GM19468 (cell line): Measurements from ENCODE around the gene CNKSR1.

Experiments
- ATAC-seq: cut with Tn5 transposase; IDR thresholded peaks from one replicate; pipeline ENCODE4 v1.9.1; 2021; ENCODE audit warnings: mild to moderate bottlenecking, moderate library complexity, moderate number of reproducible peaks; ENCODE audit not compliant: unreplicated experiment; ENCODE audit errors: extremely low read depth

CNKSR1 gene, protein sequence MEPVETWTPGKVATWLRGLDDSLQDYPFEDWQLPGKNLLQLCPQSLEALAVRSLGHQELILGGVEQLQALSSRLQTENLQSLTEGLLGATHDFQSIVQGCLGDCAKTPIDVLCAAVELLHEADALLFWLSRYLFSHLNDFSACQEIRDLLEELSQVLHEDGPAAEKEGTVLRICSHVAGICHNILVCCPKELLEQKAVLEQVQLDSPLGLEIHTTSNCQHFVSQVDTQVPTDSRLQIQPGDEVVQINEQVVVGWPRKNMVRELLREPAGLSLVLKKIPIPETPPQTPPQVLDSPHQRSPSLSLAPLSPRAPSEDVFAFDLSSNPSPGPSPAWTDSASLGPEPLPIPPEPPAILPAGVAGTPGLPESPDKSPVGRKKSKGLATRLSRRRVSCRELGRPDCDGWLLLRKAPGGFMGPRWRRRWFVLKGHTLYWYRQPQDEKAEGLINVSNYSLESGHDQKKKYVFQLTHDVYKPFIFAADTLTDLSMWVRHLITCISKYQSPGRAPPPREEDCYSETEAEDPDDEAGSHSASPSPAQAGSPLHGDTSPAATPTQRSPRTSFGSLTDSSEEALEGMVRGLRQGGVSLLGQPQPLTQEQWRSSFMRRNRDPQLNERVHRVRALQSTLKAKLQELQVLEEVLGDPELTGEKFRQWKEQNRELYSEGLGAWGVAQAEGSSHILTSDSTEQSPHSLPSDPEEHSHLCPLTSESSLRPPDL

DNA sequence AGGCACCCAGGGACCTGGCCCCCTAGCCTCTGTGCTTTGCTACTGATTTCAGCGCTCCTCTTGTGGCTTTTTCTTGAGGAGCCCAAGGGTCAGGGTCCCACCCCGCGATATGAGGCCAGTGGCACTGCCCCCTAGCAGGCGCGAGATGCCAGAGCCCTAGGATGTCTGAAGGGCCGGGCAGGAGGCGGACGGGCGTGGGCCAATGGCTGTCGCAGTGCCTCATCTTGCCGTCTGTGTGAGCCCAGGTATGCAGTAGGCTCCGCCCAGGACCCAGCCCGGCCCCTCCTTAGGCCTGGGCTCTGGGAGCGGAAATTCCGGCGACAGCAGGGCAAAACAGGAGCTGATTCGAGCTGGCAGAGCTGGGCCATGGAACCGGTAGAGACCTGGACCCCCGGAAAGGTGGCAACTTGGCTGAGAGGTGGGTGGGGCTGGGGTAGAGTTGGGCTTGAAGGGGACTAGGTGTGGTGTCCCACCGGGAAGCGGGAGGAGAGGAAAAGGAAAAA, at the start of gene CNKSR1:
Gene CNKSR1 (plus strand): TSS at position 310 of the 503 bp plus-strand sequence. CDS start 57 bp downstream, at position 367.
- ATAC-seq, result no peak

- ATAC-seq, result no peak
Measured at GRCh38 chr1:26129778-26130177, 47.5 kb upstream of the CNKSR1 start.

- ATAC-seq, result no peak
Measured at GRCh38 chr1:26130695-26131094, 46.6 kb upstream of the CNKSR1 start.

DNA sequence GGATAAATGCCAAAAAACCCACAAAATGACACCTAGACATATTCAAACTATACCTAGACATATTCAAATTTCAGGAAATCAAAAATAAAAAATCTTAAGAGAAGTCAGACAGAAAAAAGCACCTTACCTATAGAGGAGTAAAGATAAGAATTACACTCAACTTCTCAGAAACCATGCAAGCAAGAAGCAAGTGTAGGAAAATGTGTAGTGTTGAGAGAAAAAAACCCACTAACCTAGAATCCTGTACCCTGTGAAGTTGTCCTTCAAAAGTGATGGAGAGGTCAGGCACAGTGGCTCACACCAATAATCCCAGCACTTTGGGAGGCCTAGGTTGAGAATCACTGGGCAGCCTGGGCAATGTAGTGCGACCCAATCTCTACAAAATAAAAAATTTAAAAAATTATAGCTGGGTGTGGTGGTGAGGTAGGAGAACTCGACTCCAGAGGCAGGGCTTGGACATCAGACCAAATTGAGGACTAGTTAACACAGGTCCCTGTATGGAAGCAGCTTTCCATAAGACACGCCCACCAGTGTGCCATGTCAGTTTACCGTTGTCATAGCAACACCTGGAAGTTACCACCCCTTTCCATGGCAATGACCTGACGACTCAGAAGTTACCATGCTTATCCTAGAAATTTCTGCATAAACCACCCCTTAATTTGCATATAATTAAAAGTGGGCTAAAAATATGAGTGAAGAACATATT, 45.0 kb upstream of the CNKSR1 start:
- no peak for ATAC-seq

GRCh38 chr1:26132834-26133167, 44.5 kb upstream of the CNKSR1 start:
- no peak for ATAC-seq

- no peak for ATAC-seq
Measured at GRCh38 chr1:26134466-26134865, 42.8 kb upstream of the CNKSR1 start.

- ATAC-seq, result no peak
Measured at GRCh38 chr1:26138974-26139558, 38.2 kb upstream of the CNKSR1 start.

- ATAC-seq, result no peak
Measured at GRCh38 chr1:26142159-26142558, 35.1 kb upstream of the CNKSR1 start.

GRCh38 chr1:26145041-26145959, 32.0 kb upstream of the CNKSR1 start:
- no peak for ATAC-seq

DNA sequence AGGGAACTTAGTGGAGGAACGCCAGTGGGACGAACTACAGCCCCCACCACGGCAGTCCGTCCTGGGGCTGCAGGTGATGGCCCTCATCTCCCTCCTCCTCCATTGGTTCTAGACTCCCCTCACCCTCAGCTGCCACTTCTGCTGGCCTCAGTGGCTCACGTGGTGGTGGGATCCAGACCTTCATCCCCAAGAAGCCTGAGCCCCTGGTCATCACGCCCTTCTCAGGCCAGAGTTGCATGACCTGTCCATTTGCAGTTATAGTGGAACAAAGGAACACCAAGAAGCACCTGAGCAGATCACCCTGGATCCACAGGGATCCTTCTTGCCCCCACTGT, 31.4 kb upstream of the CNKSR1 start:
- ATAC-seq, result no peak

GRCh38 chr1:26148887-26149286, 28.4 kb upstream of the CNKSR1 start:
- no peak for ATAC-seq

GRCh38 chr1:26153966-26154532, 23.2 kb upstream of the CNKSR1 start:
- ATAC-seq, result no peak

- no peak for ATAC-seq
Measured at GRCh38 chr1:26154750-26155149, 22.5 kb upstream of the CNKSR1 start.

DNA sequence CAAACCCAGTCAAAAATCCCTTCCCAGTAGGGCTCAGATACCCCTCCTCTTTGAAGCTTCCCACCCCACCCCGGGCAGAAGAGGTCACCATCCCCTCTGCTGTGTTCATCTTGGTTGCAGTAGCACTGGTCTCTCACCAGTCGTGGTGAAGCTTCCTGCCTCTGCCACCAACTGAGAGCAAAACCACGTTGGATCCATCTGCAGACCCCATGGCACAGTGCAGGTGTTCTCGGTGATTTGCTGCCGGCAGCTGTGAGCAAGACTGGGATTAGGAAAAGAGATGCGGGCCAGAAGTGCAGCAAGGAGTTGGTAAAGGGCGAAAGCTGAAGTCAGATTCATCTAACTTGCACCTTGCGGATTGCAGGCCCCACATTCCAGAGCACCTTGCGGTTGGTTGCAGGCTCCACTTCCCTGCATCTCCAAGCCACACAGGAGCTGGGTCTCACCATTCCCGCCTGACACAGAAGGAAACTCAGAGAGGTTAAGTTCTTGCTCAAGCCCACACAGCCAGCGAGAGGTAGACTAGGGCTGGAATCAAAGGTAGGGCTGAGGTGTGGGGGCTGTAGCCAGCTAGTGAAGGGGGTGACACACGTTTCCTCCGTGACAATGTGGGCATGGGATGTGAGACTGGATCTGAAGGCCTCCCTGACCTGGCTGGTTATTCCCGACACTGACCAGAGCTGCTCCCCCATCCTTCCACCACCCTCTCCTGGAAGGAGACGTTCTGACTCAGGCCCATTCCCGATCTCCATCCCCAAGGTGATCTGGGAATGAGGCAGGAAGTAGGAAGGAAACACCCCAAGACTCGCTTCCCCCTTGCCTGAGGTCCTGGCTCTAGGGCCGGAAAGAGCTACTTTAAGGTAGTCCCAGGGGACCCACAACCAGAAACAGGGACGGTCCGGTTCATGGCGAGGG, 21.7 kb upstream of the CNKSR1 start:
- ATAC-seq, result no peak

DNA sequence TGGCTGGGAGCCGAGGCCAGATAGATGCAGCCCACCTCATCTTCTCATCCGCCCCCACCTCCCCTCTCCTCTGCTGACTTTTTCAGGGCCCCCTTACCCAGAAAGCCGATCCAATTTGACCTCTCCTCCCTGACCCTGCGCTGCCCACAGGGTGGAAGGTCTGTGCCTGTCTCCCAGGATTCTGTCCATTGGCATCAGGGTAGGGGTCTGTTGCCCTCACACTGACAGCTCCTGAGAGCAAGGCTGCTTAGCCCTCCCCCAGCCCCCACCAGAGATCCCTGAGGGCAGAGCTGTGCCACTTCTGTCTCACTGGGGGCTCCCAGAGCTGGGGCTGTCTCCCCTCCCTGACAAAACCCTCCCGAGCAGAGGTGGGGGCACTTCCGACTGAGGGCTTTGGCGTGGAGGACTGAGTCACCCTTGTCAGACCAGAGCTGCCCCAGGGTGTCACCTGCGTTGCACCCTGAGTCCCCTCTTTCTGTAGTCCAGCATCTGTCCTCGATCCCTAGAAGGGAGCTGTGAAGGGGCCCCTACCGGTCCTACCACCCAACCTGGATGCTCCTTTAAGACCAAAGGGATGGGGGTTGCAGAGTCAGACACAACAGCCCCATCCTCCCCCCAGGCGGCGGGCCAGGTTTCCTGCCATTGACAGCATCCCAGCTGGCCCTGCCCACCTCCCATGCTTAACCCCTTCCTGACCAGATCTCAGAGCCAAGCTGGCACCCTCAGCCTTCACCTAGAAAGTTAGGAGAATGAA, 20.8 kb upstream of the CNKSR1 start:
- ATAC-seq, result no peak

DNA sequence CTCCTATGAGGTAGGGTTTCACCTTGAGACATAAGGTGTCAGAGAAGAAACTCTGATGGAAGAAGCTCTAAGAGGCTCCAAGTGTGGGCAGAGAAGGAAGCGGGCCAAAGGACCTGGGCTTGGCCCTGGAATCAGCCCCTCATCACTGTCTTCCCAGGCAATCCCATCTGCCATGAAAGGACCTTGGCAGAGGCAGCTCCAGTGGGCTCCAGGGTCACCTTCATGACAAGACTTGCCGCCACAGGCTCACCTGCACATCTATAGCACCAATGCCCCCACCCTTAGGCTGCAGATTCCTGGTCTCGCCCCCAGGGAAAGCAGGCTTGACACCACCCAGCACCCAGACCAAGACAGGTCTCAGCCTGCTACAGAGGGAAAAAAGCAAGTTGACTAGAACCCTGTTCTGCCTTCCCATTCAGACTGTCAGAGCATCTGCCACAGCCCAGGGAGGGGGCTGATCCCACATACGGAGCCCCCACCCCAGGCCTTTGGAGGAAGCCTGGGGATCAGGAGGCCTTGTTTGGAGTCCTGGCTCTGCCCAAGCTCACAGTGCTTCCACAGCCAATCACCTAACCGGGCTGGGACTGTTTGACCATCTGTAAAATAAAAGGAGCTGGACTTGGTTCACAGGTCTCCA, 18.9 kb upstream of the CNKSR1 start:
- no peak for ATAC-seq
